D721Med (cell line): ENCODE results near the gene SMC4.

Source experiments
- DNase-seq: peaks from one replicate; pipeline ENCODE4 v3.0.0; 2011; ENCODE audit warnings: low spot score; ENCODE audit not compliant: insufficient read length
- FAIRE-seq: peaks from 2 replicates; lab custom pipeline; 2011; peaks lifted over from hg19 to GRCh38; lab: Jason Lieb, UNC
- TF ChIP-seq, protein P1 (sequence below): IDR thresholded peaks from 2 replicates; pipeline ENCODE4 v1.5.1; 2012; ENCODE audit warnings: mild to moderate bottlenecking, control low read depth; ENCODE audit not compliant: insufficient read depth; ENCODE audit errors: missing control alignments

SMC4 gene

DNA sequence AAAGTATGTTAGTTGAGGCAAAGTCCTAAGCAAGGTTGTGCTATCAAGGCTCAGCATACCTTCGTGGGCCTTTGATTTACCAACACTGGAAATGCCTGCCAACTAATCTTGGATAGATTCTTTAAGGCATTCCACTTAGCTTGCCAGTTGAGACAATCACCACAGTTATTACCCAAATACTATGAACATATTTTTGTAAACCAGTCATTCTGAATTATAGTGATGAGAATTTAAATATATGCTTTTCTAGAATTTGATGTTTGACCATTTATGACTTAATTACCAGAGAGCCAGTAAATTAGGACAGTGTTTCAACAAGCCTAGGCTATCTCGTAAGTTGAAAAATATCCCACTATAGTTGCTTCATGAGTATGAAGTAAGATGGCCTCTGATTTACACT lies 34.6 kb downstream of the SMC4 start:
- FAIRE-seq (no peak), DNase-seq (no peak)
- TF ChIP-seq, protein P1, sequence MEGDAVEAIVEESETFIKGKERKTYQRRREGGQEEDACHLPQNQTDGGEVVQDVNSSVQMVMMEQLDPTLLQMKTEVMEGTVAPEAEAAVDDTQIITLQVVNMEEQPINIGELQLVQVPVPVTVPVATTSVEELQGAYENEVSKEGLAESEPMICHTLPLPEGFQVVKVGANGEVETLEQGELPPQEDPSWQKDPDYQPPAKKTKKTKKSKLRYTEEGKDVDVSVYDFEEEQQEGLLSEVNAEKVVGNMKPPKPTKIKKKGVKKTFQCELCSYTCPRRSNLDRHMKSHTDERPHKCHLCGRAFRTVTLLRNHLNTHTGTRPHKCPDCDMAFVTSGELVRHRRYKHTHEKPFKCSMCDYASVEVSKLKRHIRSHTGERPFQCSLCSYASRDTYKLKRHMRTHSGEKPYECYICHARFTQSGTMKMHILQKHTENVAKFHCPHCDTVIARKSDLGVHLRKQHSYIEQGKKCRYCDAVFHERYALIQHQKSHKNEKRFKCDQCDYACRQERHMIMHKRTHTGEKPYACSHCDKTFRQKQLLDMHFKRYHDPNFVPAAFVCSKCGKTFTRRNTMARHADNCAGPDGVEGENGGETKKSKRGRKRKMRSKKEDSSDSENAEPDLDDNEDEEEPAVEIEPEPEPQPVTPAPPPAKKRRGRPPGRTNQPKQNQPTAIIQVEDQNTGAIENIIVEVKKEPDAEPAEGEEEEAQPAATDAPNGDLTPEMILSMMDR, result no peak

DNA sequence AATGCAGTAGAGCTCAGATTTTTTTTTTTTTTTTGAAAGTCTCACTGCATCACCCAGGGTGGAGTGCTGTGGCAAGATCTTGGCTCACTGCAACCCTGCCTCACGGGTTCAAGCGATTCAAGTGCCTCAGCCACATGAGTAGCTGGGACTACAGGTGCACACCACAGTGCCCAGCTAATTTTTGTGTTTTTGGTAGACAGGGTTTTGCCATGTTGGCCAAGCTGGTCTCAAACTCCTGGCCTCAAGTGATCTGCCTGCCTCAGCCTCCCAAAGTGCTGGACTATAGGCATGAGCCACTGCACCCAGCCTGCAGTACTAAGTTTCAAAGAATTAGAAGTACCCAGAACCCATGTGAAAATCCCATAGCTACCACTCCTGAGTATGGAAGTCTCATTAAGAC lies 35.6 kb downstream of the SMC4 start:
- FAIRE-seq, result no peak
- TF ChIP-seq, protein P1, result no peak
- DNase-seq, result no peak

DNA sequence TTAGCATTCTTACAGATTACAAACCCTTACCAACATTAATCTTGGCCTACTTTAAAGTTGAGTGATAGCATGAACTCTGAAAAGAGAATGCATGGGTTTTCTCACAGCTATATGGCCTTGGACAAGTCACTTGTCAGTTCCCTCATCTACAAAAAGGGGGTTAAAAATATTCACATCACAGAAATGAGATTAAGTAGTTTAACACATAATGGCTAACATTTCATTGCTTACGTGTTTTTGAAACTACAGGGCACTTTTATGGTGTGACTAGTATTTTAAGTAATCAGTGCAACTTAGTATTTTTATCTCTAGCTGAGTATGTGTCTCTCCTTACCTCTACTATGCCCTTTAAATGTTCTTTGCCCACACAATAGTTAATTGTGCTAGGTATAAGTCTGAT lies 36.3 kb downstream of the SMC4 start:
- TF ChIP-seq, protein P1, result no peak
- no peak for FAIRE-seq
- DNase-seq, result no peak

DNA sequence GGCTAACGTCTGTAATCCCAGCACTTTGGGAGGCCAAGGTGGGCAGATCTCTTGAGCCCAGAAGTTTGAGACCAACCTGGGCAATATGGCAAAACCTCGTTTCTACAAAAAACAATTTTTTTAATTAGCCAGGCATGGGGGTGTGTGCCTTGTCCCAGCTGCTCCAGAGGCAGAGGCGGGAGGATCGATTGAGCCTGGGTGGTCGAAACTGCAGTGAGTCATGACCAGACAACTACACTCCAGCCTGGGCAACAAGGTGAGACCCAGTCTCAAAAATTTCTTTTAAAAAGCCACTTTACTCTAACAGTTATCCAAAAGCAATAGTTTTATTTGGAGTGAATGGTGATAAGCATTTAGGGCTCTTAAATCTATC lies 37.6 kb downstream of the SMC4 start:
- DNase-seq (no peak), FAIRE-seq (no peak)
- TF ChIP-seq, protein P1, result no peak

DNA sequence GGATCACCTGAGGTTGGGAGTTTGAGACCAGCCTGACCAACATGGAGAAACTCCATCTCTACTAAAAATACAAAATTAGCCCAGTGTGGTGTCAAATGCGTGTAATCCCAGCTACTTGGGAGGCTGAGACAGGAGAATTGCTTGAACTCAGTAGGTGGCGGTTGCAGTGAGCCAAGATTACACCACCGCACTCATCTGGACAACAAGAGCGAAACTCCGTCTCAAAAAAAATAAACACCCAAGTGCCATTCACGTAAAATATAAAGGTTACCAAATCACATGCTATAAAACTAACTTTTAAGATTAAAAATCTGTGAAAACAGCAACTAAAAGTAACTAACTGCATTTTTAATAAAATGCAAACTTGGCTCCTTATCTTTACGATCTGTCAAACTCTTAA lies 41.2 kb downstream of the SMC4 start:
- TF ChIP-seq, protein P1, result no peak
- FAIRE-seq (no peak), DNase-seq (no peak)

DNA sequence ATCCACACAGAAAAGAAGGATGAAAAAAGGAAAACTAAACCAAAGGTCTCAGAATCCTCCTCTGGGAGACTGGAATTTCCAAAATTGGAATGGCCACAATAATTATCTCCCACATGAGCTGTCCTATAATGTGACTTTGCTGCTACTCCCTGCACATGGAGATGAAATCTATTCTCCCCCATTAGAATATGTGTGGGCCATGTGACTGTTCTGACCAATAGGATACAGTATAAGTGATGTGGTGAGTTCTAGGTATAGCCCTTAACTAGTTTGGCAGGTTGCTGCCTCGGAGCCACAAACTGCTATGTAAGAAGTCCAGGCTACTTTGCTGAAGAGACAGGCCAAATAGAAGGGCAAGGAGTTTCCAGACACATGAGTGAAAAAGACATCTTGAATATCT lies 45.0 kb downstream of the SMC4 start:
- no peak for FAIRE-seq
- TF ChIP-seq, protein P1, result no peak
- no peak for DNase-seq

DNA sequence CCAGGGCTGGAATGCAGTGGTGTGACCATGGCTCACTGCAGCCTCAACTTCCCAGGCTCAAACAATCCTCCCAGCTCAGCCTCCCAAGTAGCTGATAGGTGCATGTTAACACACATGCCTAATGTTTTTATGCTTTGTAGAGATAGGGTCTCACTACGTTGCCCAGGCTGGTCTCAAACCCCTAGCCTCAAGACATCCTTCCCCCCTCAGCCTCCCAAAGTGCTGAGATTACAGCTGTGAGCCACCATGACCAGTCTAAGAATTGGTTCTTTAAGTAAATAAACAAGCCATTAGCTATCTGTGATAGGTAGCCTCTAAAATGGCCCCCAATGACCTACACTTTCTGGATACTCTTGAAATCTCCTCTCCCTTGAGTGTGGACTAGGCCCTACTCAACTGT lies 46.4 kb downstream of the SMC4 start:
- FAIRE-seq (no peak), DNase-seq (no peak)
- TF ChIP-seq, protein P1, result no peak
